GM12865 (cell line): ENCODE measurements around the gene P3H2.

Source experiments
- DNase-seq: peaks from one replicate; pipeline ENCODE4 v3.0.0; 2010; ENCODE audit warnings: low read depth
- H3K4me3 ChIP-seq: 2 replicates; pipeline ENCODE4 v1.5.1; 2011; ENCODE audit warnings: mild to moderate bottlenecking, low read depth, low read length, control low read depth
- CTCF ChIP-seq: IDR thresholded peaks from 2 replicates; pipeline ENCODE4 v1.5.1; 2011; ENCODE audit warnings: low read length, control low read depth, low read depth, inconsistent platforms; ENCODE audit not compliant: insufficient read depth; ENCODE audit errors: missing control alignments

Gene P3H2

DNA sequence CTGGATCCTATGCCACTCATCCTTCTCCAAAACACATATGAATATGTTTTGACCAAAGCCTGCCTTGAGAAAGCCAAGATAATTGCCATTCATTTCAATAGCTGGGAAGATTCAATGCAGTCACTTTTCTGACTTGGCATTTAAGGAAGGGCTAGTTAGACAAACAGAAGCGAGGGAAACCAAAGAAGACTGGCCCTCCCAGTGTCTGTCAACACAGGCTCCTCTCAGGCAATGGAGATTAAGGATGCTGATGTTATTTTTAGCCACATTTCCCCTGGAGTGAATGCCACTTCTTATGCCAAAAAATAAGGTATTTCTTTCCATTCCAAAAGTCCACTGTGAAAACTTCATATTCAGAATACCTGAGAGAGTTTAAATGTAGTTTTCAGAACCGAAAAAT is 101.7 kb downstream of the P3H2 start:
- no peak for TF ChIP-seq CTCF
- no peak overlapping the region for H3K4me3 ChIP-seq
- no peak for DNase-seq

DNA sequence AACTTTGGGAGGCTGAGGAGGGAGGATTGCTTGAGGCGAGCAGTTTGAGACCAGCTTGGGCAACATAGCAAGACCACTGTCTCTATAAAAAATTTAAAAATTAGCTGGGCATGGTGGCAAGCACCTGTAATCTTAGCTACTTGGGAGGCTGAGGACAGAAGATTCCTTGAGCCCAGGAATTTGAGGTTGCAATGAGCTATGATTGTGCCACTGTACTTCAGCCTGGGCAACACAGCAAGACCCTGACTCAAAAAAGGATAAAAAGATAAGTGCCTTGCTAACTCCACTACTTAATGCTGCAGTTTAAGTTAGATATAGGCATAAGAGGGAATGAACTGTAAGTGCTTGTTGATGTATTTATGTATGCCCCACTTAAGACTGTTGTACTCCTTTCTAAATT is 102.2 kb downstream of the P3H2 start:
- no peak for TF ChIP-seq CTCF
- H3K4me3 ChIP-seq, result no peak overlapping the region
- DNase-seq, result no peak

DNA sequence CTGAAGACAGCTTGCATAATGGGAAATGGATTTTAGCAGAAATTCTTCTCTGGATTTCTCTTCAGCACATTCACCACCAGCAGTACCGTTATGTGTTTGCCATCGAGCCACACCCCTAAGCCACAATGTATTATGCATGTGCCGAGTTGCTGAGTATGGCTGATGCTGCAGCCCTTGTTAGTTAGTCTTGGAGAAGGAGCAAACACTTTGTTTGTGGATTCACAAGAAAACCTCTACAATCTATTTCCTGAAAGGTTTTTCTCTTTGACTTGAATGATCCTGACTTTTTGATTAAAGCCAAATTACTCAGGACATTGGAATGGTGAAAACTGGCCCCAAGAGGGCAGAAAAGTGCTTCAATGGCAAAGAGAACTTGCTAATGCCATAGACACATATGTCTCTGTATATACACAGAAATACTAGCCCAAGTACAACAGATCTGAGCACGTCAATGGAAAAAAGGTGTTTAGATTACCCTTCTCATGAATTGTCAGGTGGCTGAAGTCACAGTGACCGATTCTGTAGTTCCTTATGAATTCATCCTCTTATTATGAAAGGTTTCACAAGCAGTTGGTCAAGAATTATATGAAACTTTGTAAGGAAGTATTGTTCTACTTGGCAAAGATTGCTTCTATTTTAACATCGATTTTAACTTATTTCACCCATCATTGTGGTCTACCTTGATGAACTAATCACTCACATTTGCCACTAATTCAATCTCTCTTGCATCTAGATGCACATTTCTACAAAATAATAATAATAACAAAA is 103.0 kb downstream of the P3H2 start:
- TF ChIP-seq CTCF, result peak; percentile 21
- H3K4me3 ChIP-seq, result no peak overlapping the region
- peak; percentile 48 for DNase-seq

DNA sequence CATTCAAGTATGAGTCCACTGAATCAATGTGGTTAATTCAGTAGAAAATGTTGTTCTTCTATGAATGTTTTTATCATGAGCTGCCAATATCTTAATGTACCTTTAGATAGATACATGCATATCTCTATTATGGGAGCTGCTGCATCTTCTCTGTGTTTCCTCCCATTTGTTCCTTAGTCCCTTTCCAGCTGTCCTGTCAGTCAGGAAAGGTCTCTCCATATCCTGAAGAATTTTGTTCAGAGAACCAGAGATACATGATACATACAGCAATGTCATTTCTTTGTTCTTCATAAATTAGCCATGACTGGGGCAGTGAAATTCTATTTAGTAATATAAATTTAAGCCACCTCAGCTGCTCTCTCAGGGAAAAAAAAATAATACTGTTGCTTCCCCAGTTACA is 103.7 kb downstream of the P3H2 start:
- no peak for DNase-seq
- no peak overlapping the region for H3K4me3 ChIP-seq
- TF ChIP-seq CTCF, result no peak

- no peak for TF ChIP-seq CTCF
- peak; percentile 67 for DNase-seq
- no peak overlapping the region for H3K4me3 ChIP-seq
Measured at GRCh38 chr3:190014940-190015339, 105.8 kb downstream of the P3H2 start.

DNA sequence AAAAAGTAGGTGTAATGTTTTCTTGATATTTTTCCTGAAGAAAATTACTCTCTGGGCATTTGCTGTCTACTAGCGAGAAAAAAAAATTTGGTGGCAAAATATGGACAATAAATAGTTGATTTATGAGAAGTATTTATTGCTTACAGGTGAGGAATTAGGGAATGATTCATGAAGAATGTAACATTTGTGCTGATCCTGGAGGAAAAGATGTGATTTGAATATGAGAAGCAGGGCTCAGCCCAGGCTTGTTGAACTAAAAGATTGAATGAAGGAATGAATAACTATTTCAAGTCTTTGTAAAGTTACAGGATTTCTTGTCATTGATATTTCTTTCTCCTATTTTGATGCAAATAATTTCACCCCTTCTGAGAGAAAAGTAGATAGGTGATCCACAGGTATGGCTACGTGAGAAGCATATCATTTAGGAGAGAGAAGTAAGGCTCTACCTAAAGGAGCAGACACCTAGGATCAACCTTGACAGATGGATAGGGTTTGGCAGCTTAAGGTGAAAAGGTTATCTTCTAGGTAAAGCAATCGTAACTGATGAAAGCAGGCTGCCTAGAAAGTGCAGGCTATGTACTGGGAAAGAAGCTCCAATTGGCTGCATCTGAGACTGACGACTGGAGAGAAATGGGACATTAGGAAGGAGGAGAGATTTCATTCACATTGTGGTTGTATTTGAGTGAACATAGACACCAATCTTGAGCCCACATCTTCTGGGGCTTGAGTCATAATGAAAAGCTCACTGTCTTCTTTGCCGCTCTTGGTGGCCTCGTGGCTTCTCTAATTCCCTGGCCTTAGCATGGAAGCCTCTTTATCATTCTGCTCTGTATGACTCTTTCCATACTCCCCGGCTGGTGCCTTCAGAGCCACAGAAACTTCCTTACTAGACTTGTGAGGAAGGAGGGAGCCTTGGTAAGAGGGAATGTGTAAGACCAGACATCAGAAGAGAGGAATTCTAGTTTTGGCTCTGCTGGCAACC is 106.5 kb downstream of the P3H2 start:
- DNase-seq, result peak; percentile 78
- TF ChIP-seq CTCF, result no peak
- H3K4me3 ChIP-seq, result no peak overlapping the region
